Peyer's patch (tissue), 4 donors: Measurements from ENCODE around the gene PHYKPL.

ENCODE experiments used
- CTCF ChIP-seq, 6 experiments: fragments of 450-650 bp in 4 of 6; fragments of 200-600 bp in 2 of 6; sonication (generic) in 1 of 6; IDR thresholded peaks; one replicate each; pipeline ENCODE4 v1.5.1; 2017 to 2019; ENCODE audit warnings: antibody characterized with exemption in 6 of 6, mild to moderate bottlenecking in 3 of 6, moderate library complexity in 1 of 6
- POLR2A ChIP-seq, 2 donors: fragments of 450-650 bp; IDR thresholded peaks; one replicate each; pipeline ENCODE4 v1.5.1; 2017; ENCODE audit warnings: antibody characterized with exemption in 2 of 2, mild to moderate bottlenecking in 2 of 2, moderate library complexity in 2 of 2

- no peak for TF ChIP-seq CTCF (IDR thresholded peaks at IDR 0.05)
- TF ChIP-seq POLR2A (IDR thresholded peaks at IDR 0.05): no peak
These were observed 14.3 kb downstream of the PHYKPL start for GRCh38 chr5:178218237-178218776.
